Eye (tissue), 1 donor: ENCODE data around the gene KMT5C.
A peak's percentile ranks its signal among the peaks of the same experiment; 100 is the strongest.

ENCODE experiments used
- DNase-seq: peaks from one replicate; pipeline ENCODE4 v3.0.0-alpha.2; 2015

Gene KMT5C

DNA sequence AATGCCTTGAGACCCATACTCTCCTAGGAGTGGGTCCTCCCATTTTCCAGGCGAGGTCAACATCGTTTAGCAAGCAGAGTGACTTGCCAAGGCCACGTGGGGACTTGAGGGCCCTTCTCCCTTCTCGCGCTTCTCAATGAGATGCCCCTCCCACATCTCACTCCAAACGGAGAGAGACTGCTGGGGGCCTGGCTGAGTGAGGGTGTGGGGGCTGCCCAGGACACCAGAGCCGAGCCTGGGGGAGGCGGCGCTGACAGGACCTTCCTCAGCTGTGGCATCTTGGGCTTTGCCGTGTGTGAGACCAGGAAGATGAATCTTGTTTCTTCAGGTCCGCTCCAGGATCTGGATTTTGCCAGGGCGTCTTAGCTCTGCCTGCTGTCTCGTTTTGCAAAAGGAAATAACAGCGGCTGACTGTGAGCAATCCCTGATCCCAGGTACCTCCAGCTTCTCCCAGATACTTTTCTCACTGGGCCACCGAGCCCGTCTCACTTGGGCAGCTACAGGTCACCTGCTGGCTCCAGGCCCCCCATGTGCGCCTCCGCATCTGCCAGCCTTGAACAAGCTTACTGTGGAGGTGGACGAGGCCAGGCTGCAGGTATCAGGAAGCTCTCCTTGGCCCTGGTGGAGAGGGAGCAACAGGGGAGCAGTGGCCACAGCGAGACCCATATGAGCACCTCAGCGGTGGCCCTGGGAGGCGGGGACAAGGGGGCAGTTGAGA lies 8.8 kb downstream of the KMT5C start:
- no peak for DNase-seq

DNA sequence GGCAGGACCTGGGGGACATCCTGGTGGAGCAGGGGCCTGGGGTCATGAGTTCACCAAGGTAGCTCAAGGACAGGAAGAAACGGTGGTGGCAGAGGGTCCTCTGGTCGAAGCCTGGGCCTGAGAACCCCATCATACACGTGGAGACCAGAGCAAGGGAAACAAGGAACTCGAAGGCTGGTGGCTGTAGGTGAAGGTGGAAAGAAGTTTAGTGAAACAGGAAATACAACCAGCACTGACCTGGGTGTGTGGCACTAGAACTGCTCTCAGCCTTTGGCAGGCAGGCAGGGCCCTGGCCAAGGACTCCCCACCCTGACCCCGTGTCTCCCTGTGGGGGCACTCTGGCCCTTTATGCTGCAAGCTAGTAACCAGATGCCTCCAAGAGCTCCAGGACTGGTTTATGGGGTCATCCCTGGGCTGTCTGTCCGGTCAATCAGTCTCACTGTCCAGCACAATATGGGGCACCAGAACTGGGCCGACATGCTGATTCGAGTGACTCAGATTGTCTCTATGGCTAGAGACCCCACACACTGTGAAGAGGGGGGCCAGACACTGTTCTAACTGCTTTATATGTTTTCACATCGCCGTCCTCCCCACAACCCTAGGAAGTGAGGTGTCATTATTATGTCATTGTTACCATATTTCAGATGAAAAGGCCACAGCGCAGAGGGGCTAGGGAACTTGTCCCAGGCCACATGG lies 11.1 kb downstream of the KMT5C start:
- DNase-seq = no peak

DNA sequence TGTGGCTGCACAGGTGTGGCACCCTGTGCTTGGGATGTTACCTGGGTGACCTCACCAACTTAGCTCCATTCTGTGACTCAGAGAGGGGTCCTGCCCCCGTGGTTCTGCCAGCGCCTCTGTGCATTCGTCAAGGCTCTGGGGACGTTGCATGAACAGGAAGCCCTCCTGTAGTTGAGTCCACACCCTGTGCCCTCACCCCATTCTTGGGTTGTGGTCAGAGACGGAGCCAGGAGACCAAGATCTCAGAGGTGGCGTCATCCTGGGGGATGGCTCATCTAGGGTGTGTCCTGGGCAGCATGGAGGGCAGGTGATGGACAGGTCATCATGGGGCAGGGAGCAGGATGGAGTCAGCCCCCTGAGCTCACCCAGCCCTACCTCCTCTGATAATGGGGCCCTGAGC lies 12.4 kb downstream of the KMT5C start:
- DNase-seq = no peak

DNA sequence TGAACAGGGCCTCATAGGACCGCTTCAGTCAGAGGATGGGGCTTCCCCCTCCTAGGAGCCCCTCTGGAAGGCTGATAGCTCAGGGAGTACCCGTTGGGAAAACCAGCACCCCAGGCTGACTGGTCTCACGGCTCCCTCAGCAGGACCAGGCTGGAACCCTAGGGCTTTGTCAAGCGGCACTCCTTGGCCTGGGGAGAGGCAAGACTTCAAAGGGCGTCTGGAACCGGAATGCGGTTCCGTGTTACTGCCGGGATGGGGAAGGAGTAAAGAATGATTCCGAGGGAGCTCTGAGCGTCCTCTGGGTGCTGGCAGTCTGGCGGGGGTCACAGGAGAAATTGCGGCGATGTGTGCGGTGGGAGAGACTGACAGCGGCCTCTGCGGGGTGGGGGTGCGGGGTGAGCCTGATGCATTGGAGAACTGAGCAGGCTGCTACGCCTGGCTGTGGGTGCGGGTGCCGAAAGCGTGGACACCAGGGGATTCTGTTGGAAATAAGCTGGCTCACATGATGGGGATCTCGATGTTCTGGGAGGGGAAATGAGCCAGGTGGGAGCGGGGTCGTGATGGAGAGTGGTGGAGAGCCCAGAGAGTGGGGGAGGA lies 13.0 kb downstream of the KMT5C start:
- DNase-seq = no peak

DNA sequence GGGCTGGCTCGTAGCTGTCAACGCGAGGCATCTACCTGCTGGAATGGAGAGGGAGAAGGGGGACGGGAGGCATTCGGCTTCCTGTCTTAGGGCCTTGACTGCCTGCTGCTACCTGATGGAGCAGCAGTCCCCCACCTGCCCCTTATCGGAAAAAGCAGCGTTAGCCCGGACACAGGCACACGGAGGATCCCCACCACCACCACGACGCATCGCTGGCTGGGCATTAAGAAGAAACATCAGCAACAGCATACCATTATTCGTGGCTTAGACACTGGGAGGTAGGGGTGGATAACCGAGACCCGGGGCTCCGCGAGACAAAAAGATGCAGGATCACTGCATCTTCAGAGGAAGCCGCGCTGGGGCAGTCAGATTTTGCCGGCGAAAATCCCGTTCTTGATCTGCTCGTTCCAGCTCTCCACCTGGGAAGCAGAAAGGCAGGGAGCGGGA lies 13.7 kb downstream of the KMT5C start:
- DNase-seq = no peak

DNA sequence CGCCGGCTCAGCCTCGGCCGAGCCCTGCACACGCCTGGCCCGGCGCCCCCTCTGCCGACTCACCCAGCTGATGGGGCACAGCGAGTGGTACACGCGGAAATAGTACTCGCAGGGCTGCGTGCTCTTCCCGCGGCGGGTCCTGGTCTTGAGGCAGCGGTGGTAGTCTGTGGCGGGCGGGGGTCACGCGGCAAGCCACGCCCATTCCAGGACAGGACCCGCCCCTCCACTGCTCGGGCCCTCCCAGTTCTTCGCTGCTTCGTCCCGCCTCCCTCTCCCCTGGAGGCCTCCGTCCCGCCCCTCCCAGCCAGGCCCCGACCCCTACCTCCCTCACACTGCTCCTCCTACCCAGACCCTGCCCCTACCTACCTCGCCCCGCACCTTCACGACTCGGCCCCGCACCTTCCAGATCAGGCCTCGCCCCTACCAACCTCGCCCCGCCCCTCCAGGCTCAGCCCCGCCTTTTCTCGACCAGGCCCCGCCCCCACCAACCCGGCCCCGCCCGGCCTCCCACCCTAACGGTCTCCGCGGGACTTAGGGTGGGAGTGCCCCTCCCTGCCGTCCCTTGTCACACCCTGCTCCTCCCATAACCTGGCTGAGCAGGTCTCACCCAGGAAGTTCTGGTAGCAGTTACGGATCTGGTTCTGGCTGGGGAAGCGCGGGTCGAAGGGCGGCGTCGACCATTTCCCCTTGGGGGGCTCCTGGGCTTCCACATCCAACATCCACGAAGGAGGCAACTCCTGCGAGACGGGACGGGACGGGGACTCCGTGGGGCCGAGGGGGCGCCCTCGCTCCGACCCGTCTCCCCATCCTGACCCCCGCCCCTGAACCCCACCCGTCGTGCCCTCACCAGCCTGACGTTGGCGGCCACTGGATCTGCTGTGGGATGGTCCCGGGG lies 14.4 kb downstream of the KMT5C start:
- DNase-seq = peak; percentile 74

DNA sequence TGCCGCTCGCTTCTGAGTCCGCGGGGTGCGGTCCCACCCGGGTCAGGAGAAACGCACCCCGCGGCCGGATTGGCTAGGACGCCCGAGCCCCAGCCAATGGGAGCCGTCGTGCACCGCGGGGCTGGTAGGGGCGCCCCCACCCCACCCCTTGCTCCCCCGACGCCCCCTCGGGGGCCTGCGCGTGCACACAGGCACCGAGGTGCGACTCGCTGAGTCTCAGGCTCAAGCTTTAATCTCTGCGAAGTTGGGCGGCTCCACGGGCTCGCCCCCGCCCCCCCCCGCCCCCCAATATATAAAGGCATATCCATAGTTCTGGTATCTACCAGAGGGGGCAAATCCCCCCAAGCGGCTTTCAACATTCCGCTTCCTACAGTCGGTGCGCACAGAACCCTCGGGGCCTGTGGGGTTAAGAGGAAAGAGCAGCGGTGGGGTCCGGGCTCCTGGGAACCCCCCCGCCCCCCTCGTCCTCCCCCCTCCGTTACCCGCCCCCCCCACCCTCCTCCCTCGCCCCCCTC lies 15.1 kb downstream of the KMT5C start, which contains the start of gene COX6B2:
Gene COX6B2 (minus strand): TSS at position 22 of the 515 bp plus-strand sequence. CDS start 198 bp downstream, outside the sequence.
- no peak for DNase-seq

DNA sequence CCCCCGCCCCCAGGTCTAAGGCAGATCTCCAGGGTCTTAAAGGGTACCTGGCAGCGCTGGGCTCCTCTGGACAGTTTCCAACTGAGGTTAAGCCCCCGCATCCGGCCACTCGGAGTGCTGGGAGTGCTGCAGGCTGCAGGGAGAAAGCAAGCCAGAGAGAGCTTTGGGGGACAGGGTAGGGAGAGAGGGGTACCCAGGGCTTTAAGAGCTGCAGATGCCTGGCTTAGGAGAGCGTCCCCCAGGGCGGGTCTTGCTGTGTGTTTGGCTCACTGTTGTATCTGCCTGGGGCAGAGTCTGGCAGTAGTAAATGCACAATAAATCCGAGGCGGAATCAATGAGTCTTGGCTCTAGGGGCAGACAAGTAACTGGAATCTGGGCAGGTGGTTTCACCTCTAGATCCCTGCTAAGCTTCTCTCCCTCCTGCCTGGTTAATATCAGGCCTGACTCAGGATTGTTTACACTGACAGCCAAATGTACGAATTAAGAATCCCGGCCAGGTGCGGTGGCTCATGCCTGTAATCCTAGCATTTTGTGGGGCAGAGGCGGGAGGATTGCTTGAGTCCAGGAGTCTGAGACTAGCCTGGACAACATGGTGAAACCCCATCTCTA lies 15.6 kb downstream of the KMT5C start:
- DNase-seq = no peak

DNA sequence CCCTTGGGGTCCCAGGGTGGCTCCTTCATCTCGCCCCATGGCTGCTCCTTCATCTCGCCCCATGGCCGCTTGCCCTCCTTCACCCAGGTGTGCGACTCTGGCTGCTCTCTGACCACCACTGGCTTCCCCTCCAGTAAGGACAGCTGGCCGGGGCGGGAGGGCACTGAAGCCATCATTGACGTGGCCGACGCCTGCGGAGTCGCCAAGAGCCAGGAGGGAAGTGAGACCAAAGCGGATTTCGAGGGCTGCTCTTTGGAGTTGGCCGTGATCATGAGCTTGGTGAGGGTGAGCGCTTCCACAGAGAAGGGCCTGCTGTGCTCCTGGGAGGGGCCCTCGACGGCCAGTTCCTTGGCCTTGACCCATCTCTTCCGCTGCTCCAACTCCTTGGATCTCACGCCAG lies 18.8 kb downstream of the KMT5C start:
- DNase-seq = no peak

DNA sequence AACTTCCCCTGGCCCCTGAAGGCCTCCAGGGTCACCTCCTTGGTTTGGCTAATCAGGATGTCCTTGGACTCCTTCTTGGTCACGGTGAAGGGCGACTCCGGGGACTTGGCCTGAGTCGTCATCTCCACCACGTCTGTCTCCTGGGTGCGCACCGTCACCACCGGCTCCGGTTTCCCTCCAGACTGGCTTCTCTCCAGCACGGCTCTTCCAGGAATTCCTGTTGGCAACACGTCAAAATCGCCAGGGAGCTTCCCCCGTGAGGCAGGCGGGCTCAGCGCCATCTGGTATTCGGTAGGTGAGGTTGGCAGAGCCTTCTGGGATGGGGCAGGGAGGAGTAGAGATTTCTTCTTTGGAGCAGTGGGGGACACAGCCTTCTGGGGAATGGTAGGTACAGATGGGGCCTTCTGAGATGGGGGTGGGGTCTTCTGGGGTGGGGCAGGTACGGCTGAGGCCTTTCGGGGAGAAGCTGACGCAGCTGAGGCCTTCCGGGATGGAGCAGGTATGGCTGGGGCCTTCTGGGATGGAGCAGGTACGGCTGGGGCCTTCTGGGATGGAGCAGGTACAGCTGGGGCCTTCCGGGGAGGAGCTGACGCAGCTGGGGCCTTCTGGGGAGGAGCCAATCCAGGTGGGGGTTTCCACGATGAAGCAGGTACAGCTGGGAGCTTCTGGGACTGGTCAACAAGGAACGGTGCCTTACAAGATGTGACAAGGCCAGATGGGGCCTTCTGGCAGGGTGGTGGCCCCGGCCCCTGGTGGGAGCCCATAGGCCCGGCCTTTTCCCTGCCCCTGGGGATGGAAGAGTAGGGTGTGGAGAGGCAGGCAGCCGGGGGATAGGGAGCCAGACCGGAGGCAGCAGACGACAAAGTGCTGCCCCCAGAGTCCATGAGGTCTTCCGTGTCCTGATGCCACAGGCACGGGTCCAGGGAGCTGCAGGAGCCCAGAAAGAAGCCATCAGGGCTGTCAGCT lies 19.6 kb downstream of the KMT5C start:
- no peak for DNase-seq

DNA sequence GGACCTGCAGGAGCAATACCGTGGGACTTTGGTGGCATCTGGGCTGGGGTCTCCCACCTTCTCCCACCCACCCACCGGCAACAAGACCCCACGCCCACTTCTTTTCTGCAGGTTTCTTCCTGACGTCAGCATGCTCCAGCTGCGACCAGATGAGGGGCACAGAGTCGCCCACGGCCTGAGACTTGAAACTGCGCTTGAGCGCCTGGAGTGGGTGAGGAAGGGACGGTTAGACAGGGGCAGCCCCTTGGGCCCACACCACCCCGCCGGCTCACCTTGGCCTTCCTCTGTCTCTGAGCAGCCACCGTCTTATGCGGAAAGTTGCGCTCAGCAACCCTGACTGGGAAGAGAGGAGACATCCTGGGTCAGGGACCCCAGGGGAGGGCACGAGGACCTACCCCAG lies 21.2 kb downstream of the KMT5C start:
- no peak for DNase-seq

DNA sequence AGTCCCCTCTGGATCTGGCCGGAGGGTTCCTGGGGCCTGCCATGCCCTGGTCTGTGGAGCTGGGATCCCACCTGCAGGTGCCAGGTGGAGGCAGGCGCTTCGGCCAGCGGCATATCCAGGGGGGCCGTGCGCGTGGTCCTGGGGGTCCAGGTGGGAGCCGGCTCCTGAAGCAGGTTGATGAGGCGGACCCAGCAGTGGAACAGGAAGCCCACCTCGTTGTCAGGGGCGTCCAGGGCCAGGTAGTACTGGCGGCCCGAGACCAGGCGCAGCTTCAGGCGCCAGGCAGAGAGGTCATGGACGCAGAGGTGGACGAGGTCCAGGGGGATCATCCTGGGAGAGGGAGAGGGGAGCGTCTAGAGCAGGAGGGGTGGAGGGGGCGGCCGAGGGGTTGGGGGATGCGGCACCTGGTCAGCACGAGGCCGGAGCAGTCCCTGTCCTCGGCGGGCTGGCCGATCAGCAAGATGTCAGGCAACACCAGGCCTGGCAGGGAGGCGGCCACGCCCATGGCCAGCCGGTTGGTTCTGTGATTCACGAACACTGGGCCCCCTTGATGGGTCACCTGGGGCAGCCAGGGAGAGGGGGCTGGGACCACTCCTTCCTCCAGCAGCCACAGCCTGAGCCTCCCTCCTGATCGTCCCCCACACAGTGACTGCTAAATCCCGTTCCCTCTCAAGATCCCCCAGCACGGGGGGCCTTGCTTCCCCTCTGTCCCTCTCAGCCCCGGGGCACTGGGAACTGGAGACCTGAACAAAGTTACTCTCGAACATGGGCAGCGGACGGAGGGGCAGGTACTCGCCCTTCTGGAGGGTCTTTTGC lies 22.7 kb downstream of the KMT5C start:
- no peak for DNase-seq

DNA sequence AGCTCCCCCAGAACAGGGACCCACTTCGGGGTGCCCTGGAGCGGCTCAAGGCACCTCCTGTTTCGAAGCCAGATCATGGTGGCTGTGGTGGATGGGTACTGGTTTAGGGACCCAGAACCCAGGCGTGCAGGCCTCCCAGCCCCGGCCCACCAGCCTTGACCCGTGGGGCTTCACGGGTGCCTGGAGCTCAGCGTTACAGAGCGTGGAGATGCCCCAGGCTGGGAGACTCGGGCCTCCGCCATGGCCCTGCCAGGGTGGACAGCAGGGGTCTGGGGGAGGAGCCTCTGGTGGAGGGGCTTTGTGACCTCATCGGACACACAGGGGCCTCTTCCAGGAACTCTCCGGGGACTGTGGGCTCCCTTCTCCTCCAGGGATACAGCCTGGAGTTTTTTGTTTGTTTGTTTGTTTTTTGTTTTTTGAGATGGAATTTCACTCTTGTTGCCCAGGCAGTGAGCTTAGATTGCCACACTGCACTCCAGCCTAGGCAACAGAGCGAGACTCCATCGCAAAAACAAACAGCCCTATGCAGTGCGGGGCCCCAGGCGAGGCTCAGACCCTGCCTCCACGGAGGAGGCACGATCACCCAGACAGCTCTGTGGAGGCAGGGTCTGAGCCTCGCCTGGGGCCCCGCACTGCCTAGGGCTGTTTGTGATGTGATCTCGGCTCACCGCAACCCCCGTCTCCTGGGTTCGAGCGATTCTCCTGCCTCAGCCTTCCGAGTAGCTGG lies 23.5 kb downstream of the KMT5C start, which contains the start of gene GARIN5B:
Gene GARIN5B (minus strand): TSS at position 271 of the 727 bp plus-strand sequence. CDS start 194 bp downstream, at position 77.
- DNase-seq = no peak

DNA sequence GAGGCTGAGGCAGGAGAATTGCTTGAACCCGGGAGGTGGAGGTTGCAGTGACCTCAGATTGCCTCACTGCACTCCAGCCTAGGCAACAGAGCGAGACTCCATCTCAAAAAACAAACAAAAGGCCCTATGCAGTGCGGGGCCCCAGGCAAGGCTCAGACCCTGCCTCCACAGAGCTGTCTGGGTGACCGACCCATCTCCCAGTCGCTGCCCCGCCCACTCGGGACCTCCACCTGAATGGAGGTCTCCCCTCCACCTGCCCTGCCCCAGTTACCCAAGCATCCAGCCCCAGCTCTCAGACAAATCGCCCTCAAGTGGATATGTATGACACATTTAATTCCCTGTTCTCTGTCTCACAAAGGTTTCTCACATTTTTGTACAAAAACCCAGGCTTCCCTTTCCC lies 25.6 kb downstream of the KMT5C start:
- DNase-seq = no peak

DNA sequence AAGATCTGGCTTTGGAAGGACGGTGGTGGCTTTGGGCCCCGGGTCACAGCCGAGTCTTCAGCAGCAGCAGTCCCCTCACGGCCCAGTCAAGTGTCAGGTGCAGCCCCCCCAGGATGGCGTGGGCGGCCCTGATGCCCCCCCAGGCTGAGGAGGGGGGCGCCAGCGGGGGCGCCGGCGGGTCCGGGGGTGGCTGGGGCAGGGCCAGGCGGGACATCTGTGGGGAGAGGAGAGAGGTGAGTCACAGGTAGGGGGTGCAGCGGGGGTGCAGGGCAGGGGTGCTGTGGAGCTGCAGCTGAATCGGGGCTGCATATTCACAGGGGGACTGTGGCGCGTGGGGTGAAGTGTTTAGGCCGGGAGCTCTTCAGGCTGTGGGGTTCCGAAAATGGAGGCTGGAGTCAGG lies 26.3 kb downstream of the KMT5C start:
- DNase-seq = no peak

DNA sequence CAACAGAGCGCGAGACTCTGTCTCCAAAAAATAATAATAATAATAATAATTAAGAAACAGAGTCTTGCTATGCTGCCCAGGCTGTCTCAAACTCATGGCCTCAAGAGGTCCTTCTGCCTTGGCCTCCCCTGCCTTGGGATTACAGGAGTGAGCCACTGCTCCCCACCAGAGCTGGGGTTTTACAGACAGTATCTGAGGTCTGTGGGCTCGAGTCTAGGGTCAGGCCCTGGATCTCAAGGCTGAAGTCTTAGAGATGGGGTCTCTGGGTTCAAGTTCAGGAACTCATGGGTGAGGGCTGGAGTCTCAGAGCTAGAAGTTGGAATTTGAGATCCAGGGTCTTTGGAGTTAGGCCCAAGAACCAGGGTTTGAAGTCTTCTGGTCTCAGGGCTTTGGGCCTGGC lies 27.1 kb downstream of the KMT5C start:
- no peak for DNase-seq

DNA sequence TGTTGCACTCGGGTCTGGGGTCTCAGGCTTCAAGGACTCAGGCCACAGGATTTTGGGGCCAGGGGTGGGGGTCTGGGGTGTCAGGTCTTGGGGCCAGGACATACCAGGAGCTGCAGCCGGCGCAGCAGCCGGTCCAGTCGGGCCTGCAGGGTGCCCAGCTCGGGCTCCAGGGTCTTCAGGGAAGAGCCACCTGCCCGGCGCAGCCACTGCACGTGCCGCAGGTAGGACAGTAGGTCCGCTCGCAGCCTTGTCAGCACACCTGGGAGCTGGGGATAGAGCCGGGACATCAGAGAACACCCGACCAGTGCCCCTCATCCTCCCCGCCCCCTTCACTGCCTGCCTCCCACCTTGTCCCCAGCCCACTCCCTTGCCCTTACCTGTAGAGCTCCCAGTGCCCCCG lies 28.4 kb downstream of the KMT5C start:
- no peak for DNase-seq

DNA sequence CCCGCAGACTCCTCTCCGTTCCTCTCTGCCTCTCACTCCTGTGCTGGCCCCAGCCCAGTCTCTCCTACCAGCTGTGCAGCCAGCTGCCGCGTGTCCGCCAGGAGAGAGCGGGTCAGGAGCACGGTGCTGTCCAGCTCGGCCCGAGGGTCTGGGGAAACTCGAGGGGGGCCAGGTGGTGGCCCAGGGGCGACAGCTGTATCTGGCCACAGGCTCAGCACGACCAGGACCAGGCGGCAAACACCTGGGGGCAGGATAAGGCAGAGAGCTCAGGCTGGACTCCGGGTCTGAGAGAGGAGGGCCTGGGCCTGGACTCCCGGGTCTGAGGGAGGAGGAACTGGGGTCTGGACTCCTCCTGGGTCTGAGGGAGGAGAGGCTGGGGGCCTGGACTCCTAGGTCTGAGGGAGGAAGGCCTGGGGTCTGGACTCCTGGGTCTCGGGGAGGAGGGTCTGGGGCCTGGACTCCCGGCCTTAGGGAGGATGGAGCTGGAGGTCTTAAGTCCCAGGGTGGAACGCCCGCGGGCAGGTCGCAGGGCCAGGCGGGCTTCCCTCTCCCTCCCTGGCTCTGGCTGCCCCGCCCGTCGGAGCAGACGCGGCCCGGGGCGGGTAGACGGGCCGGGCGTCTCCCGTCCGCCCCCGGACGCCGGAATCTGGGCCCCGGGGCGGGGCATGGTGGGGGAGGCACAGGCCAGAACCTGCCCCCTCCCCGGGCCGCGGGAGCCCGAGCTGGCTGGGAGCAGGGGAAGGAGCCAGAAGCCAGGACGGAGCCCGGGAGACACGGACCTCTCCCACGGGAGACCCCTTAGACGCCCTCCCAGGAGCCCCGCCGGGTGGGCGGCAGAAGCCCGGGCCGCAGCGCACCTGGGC lies 29.3 kb downstream of the KMT5C start:
- DNase-seq = no peak
